Measurements from ENCODE around the gene UNKL.
"Not testable (repeated sequence)": the region's sequence is repeated elsewhere in the genome, so short reads cannot be mapped to it uniquely, and the experiment has no call there.

Gene UNKL

GRCh38 chr16:1445518-1446203 is 31.2 kb upstream of the UNKL start:
- no peak for DNase-seq

DNA sequence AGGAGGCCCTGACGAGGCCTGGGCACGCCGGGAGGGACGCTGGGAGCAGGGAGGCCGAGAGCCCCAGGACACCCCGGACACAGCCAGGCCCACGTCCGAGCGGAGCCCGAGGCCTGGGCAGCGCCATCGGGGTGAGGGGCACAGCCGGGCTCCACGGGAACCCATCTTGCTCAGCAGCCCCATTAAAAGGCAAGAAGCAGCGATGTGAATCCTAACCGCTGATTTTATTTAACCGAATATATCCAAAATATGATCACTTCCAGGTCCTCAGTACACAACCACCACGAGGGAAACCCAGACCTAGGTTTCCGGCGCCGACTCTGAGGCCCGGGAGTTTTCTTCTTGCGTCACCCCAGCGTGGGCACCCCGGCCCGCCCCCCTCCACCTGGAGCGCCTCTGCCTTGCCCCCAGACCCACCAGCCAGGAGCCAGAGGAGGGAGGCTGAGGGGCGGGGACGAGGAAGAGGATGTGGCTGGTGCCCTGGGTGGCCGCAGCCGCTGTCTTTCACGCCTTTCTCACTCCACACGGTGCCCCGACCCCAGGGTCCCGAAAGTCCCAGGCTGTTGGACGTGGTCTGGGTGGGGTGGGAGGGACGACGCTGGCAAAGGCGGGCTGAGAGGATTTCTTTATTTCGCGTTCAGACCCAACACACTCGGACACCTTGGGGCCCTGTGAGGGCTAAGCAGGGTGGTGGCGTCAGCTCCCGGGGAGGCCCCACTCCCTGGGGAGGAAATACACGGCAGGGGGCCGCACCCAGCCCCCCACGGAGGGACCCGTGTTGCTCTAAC is 30.4 kb upstream of the UNKL start:
- no peak for DNase-seq

- no peak for DNase-seq
Observed at GRCh38 chr16:1443980-1444729, 29.7 kb upstream of the UNKL start, which contains the start of gene CCDC154. TSS of gene CCDC154 (minus strand) at chr16:1444556. CDS start at chr16:1444322, 234 bp downstream.

GRCh38 chr16:1443403-1443973 is 29.0 kb upstream of the UNKL start:
- DNase-seq = no peak

DNA sequence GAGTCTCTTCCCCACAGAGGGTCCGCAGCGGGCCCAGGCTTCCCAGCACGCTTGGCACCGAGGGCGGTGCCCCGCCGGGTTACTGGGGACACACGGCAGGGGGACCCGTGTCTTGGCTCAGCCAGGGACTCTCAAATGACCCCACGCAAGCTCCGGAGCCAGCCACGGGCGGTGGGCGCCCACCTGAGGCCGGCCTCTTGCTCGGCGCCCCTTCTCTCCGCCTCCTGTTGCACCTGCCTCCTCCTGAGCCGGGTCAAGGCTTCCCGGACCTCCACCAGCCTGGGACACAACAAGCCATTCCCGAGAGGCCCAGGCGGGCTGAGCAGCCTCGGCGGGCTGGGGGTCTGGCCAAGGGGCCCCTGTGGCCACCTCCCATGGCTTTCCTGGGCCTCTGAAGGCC is 28.2 kb upstream of the UNKL start:
- DNase-seq = no peak

- no peak for DNase-seq
Observed at GRCh38 chr16:1441391-1441829, 26.9 kb upstream of the UNKL start.

GRCh38 chr16:1439699-1440074 is 25.2 kb upstream of the UNKL start:
- not testable (repeated sequence) for DNase-seq

DNA sequence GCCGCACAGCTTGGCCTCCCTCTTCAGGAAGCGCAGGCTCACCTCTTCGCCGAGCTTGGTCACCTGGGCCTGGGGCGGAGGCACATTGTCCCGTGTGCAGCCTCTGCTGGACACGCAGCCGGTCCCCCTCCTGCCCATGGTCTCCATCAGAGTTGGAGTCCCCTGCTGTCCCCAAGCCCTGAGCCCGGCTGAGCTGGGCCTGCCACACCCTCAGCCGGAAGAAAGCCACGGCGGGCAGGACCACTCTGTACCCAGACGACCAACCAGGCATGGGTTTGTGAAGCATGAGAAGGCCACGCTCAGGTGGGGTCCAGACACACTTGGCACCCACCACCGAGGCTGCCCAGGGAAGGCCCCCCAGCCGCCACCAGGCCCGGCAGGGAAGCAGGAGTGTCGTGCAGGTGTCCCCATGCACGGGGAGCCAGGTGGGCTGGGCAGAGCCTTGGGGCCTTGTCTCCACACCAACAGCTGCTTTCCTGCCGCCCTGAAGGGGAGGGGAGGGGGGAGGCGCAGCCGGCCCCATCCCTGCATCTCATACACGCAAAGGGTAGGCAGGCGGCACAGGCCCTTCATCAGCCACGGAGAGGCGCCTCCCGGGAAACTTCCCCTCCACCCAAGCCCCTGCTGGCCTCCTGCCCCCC is 24.7 kb upstream of the UNKL start:
- DNase-seq = no peak

DNA sequence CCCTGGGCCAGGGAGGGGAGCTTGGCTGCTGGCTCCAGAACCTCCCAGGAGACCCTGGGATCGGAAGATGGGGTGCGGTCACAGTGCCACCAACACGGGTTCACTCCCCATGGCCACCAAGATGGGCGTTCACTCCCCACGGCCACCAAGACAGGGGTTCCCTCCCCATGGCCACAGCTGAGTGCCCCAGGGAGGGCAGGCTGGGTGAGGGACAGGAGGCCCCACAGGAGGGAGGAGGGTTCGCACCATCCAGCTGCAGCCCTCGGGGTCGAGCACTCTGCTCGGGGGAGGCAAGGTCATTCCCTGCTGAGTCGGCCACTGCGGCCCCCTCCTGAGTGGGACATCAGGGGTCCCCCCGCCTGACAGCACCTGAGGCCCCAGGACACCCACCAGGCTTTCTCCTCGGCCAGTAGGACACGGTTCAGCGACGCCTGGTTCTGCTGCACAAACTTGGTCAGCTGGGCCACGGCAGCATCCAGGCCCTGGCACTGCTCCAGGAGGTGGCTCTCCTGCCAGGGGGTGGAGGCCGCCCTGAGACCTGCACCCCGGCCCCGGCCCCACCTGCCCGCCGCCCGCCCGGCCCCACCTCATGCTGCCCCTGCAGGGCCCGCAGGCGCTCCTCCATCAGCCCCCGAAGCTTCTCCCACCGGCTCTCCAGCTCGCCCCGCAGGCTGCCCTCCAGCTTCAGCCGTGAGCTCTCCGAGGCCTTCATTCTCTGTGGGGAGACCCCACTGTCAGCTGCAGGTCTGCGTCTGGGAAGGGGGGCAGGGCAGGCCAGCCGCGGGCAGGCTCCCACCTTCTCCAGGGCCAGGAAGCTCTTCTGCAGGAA is 23.9 kb upstream of the UNKL start:
- DNase-seq = no peak

- DNase-seq = no peak
Observed at GRCh38 chr16:1437606-1438005, 23.1 kb upstream of the UNKL start.

DNA sequence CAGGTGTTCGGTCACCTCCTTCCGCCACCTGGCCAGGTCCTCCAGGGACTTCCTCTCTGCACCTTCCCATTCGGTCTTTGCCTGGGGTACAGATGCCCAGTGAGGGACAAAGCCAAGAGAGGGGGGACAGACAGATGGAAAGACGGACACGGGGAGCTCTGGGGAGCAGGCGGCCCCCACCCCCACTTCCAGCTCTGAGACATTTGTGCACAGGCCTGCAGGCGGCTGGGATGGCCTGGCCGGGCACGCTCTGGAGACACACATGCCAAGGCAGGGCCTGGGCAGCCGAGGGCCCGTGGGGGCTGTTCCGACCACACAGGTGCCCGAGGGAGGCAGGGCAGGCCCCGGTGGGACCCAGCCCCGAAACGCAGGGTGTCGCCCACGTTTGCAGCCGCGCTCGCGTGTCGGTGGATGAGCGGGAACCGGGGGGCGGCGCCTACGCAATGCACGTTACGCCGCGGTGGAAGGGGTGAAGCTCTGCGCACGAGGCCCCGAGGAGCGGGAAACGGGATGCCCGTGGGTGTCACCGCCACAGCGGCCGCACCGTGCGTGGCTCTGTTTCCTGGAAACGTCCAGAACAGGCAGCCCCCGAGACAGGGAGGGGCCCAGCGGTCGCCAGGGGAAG is 22.3 kb upstream of the UNKL start:
- no peak for DNase-seq

GRCh38 chr16:1435921-1436697 is 21.6 kb upstream of the UNKL start:
- DNase-seq = no peak

GRCh38 chr16:1434644-1435592 is 20.4 kb upstream of the UNKL start:
- no peak for DNase-seq

- no peak for DNase-seq
Observed at GRCh38 chr16:1433756-1434155, 19.3 kb upstream of the UNKL start.

DNA sequence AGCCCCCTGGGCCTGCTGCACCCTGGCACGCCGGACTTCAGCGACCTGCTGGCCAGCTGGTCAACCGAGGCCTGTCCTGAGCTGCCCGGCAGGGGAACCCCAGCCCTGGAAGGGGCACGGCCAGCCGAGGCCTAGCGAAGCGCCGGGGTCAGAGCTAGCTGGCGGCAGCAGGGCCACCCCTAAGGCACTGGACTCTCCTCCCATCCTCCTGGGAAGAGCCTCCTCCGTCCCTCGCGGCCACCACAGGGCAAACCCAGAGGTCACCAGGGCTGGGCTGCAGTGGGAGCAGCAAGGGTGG is 18.7 kb upstream of the UNKL start:
- DNase-seq = no peak

- DNase-seq = no peak
Observed at GRCh38 chr16:1432388-1433262, 18.1 kb upstream of the UNKL start.

- DNase-seq = no peak
Observed at GRCh38 chr16:1431497-1432270, 17.2 kb upstream of the UNKL start.

All from activated naive CD4-positive, alpha-beta T cell treated with Interleukin-2 at 50 U/mL for 16 hours (primary cell).